IMR-90 (cell line): ENCODE results near the gene GPR158. TPM values are rescaled to one million over a fixed set of nuclear protein-coding genes. Genes with fewer than 3 reads are reported as not detected.

ENCODE experiments used
- ATAC-seq: fragments of 200-7000 bp; cut with Tn5 transposase; 2 replicates; pipeline ENCODE4 v1.9.1; 2020; ENCODE audit warnings: low read depth, mild to moderate bottlenecking, moderate library complexity
- BruUV-seq: library from RNA; stranded (reverse); fragments of 400-500 nt; replicated peaks from 2 replicates; lab custom pipeline; 2021; lab: Mats Ljungman, UMichigan
- CTCF ChIA-PET: fragments of 300-600 bp; formaldehyde crosslinking; extraction: SDS; loops from one replicate; lab custom pipeline; 2021; ENCODE audit warnings: antibody characterized with exemption; lab: Yijun Ruan, JAX
- POLR2A ChIA-PET: fragments of 300-600 bp; sonication (Branson Sonifier 250); formaldehyde crosslinking; loops from one replicate; lab custom pipeline; 2022; ENCODE audit warnings: antibody characterized with exemption; ENCODE audit not compliant: unreplicated experiment; lab: Charles Lee
- DNase-seq: peaks from one replicate; pipeline ENCODE4 v3.0.0; 2013
- H2AFZ ChIP-seq: replicated peaks from 2 replicates; pipeline ENCODE3; 2013; ENCODE audit warnings: low read length, mild to moderate bottlenecking; ENCODE audit not compliant: poor library complexity
- H2AK5ac ChIP-seq: 2 replicates; pipeline ENCODE4 v1.6.1; 2013; ENCODE audit warnings: low read depth, low read length, inconsistent platforms
- H2AK9ac ChIP-seq: replicated peaks from 2 replicates; pipeline ENCODE3; 2013; ENCODE audit warnings: mild to moderate bottlenecking, low read depth, low read length, moderate library complexity; ENCODE audit not compliant: poor library complexity
- H2BK120ac ChIP-seq: 2 replicates; pipeline ENCODE4 v1.6.1; 2013; ENCODE audit warnings: low read depth, low read length, inconsistent platforms
- H2BK15ac ChIP-seq: 3 replicates; pipeline ENCODE4 v1.6.1; 2013; ENCODE audit warnings: low read depth, low read length, inconsistent platforms
- H2BK20ac ChIP-seq: 2 replicates; pipeline ENCODE4 v1.6.1; 2013; ENCODE audit warnings: low read depth, mild to moderate bottlenecking, inconsistent platforms, low read length, moderate library complexity
- H2BK5ac ChIP-seq: 2 replicates; pipeline ENCODE4 v1.6.1; 2013; ENCODE audit warnings: mild to moderate bottlenecking, low read depth, low read length, inconsistent platforms; ENCODE audit not compliant: poor library complexity, severe bottlenecking
- H3K14ac ChIP-seq: replicated peaks from 2 replicates; pipeline ENCODE4 v1.6.1; 2013; ENCODE audit warnings: low read depth, low read length, inconsistent platforms
- H3K18ac ChIP-seq: 2 replicates; pipeline ENCODE4 v1.6.1; 2013; ENCODE audit warnings: low read depth, low read length, control low read depth
- H3K23ac ChIP-seq: 2 replicates; pipeline ENCODE4 v1.6.1; 2013; ENCODE audit warnings: low read depth, low read length, inconsistent platforms
- H3K27ac ChIP-seq: 2 replicates; pipeline ENCODE4 v1.5.1; 2013; ENCODE audit warnings: mild to moderate bottlenecking, control low read depth, low read length; ENCODE audit not compliant: insufficient read depth
- H3K27me3 ChIP-seq: 2 replicates; pipeline ENCODE4 v1.6.1; 2013; ENCODE audit warnings: low read length; ENCODE audit not compliant: control insufficient read depth, insufficient read depth
- H3K36me3 ChIP-seq: 2 replicates; pipeline ENCODE4 v1.6.1; 2013; ENCODE audit warnings: low read length, mixed read lengths; ENCODE audit not compliant: control insufficient read depth, insufficient read depth
- H3K4ac ChIP-seq: 2 replicates; pipeline ENCODE4 v1.6.1; 2013; ENCODE audit warnings: low read depth, low read length, inconsistent platforms
- H3K4me1 ChIP-seq: 2 replicates; pipeline ENCODE4 v1.6.1; 2013; ENCODE audit warnings: low read length, mixed read lengths; ENCODE audit not compliant: control insufficient read depth, insufficient read depth
- H3K4me2 ChIP-seq: 2 replicates; pipeline ENCODE4 v1.6.1; 2013; ENCODE audit warnings: low read depth, mild to moderate bottlenecking, control low read depth, low read length, moderate library complexity
- H3K4me3 ChIP-seq: 2 replicates; pipeline ENCODE4 v1.5.1; 2013; ENCODE audit warnings: low read depth, mild to moderate bottlenecking, control low read depth, low read length, moderate library complexity; ENCODE audit not compliant: insufficient read depth
- H3K56ac ChIP-seq: 2 replicates; pipeline ENCODE4 v1.6.1; 2013; ENCODE audit warnings: low read length, inconsistent platforms; ENCODE audit not compliant: insufficient read depth; ENCODE audit errors: extremely low read depth
- H3K79me1 ChIP-seq, 2 experiments: 2 replicates each; pipeline ENCODE4 v1.6.1; 2013; ENCODE audit warnings: low read length in 2 of 2, inconsistent platforms in 1 of 2, low read depth in 1 of 2
- H3K9ac ChIP-seq: 2 replicates; pipeline ENCODE4 v1.6.1; 2013; ENCODE audit warnings: low read depth, low read length, control low read depth
- H3K9me1 ChIP-seq: 2 replicates; pipeline ENCODE4 v1.6.1; 2013; ENCODE audit warnings: low read length, inconsistent platforms; ENCODE audit not compliant: insufficient read depth
- H3K9me3 ChIP-seq: 2 replicates; pipeline ENCODE4 v1.6.1; 2013; ENCODE audit warnings: low read length; ENCODE audit not compliant: control insufficient read depth, insufficient read depth
- H4K20me1 ChIP-seq: 2 replicates; pipeline ENCODE4 v1.6.1; 2013; ENCODE audit warnings: low read length, inconsistent platforms; ENCODE audit not compliant: insufficient read depth
- H4K5ac ChIP-seq: 2 replicates; pipeline ENCODE4 v1.6.1; 2013; ENCODE audit warnings: mild to moderate bottlenecking, low read depth, low read length, control low read depth
- H4K8ac ChIP-seq, 2 experiments: 2 replicates each; pipeline ENCODE4 v1.6.1; 2013; ENCODE audit warnings: low read depth in 2 of 2, low read length in 2 of 2, control low read depth in 1 of 2, inconsistent platforms in 1 of 2
- H4K91ac ChIP-seq: 2 replicates; pipeline ENCODE4 v1.6.1; 2013; ENCODE audit warnings: low read depth, low read length, inconsistent platforms; ENCODE audit not compliant: insufficient read depth
- BHLHE40 ChIP-seq: fragments of 150-350 bp; IDR thresholded peaks from 2 replicates; pipeline ENCODE4 v1.6.1; 2016; ENCODE audit warnings: mild to moderate bottlenecking, low read depth, low read length
- CEBPB ChIP-seq: IDR thresholded peaks from 2 replicates; pipeline ENCODE4 v1.6.1; 2012; ENCODE audit warnings: low read depth, low read length, improper control_type of control experiment
- CHD1 ChIP-seq: IDR thresholded peaks from 2 replicates; pipeline ENCODE4 v1.6.1; 2012; ENCODE audit warnings: low read depth, low read length, improper control_type of control experiment
- CTCF ChIP-seq: conservative IDR thresholded peaks from 2 replicates; pipeline ENCODE4 v1.5.1; 2012; ENCODE audit warnings: mild to moderate bottlenecking, low read depth, low read length, improper control_type of control experiment
- ELK1 ChIP-seq: fragments of 150-350 bp; IDR thresholded peaks from 2 replicates; pipeline ENCODE4 v1.6.1; 2016; ENCODE audit warnings: low read depth, mild to moderate bottlenecking, low read length, moderate library complexity, borderline replicate concordance
- FOS ChIP-seq: fragments of 150-350 bp; IDR thresholded peaks from 2 replicates; pipeline ENCODE4 v1.6.1; 2016; ENCODE audit warnings: low read depth, low read length
- MAFK ChIP-seq: IDR thresholded peaks from 2 replicates; pipeline ENCODE4 v1.6.1; 2012; ENCODE audit warnings: low read depth, low read length, improper control_type of control experiment
- MAZ ChIP-seq: IDR thresholded peaks from 2 replicates; pipeline ENCODE4 v1.6.1; 2012; ENCODE audit warnings: low read depth, mild to moderate bottlenecking, low read length, improper control_type of control experiment, moderate library complexity, borderline replicate concordance
- MXI1 ChIP-seq: IDR thresholded peaks from 2 replicates; pipeline ENCODE4 v1.6.1; 2012; ENCODE audit warnings: low read depth, mild to moderate bottlenecking, low read length, moderate library complexity, borderline replicate concordance
- NFE2L2 ChIP-seq: fragments of 150-350 bp; IDR thresholded peaks from 2 replicates; pipeline ENCODE4 v1.6.1; 2016; ENCODE audit warnings: low read depth, mild to moderate bottlenecking, low read length
- POLR2A ChIP-seq: IDR thresholded peaks from 2 replicates; pipeline ENCODE4 v1.6.1; 2012; ENCODE audit warnings: mild to moderate bottlenecking, low read depth, low read length
- RAD21 ChIP-seq: IDR thresholded peaks from 2 replicates; pipeline ENCODE4 v1.6.1; 2012; ENCODE audit warnings: low read length, improper control_type of control experiment
- RCOR1 ChIP-seq: IDR thresholded peaks from 2 replicates; pipeline ENCODE4 v1.6.1; 2012; ENCODE audit warnings: mild to moderate bottlenecking, low read length, improper control_type of control experiment; ENCODE audit not compliant: insufficient replicate concordance
- RFX5 ChIP-seq: IDR thresholded peaks from 2 replicates; pipeline ENCODE4 v1.8.0; 2012; ENCODE audit warnings: low read depth, mild to moderate bottlenecking, low read length, moderate library complexity
- SMC3 ChIP-seq: fragments of 150-350 bp; IDR thresholded peaks from 2 replicates; pipeline ENCODE4 v1.6.1; 2016; ENCODE audit warnings: low read depth, mild to moderate bottlenecking, antibody characterized with exemption, low read length, moderate library complexity
- USF2 ChIP-seq: fragments of 150-350 bp; IDR thresholded peaks from 2 replicates; pipeline ENCODE4 v1.6.1; 2017; ENCODE audit warnings: mild to moderate bottlenecking, antibody characterized with exemption, low read length, low read depth
- dilution Hi-C: fragments of 300-500 bp; cut with HindIII; formaldehyde crosslinking; loops from one replicate; pipeline ENCODE4 v1.14.3; 2018; ENCODE audit warnings: low sequenced_read_pairs; ENCODE audit not compliant: unreplicated experiment
- in situ Hi-C: fragments of 300-500 bp; cut with MboI; formaldehyde crosslinking; loops from 3 replicates; pipeline ENCODE4 v1.14.3; 2019; ENCODE audit warnings: low sequenced_read_pairs, inconsistent platforms, mixed read lengths
- intact Hi-C: fragments of 100-400 bp; cut with micrococcal nuclease; formaldehyde crosslinking; loops from 2 replicates; pipeline ENCODE4 v1.10.0; 2022
- polyA plus RNA-seq, 3 experiments: library from polyadenylated mRNA; depleted of rRNA; stranded (reverse); fragments of >200 nt; gene quantifications; 2 replicates each; pipeline ENCODE4 v1.2.3, GENCODE V29; 2012; ENCODE audit warnings: low replicate concordance in 1 of 3
- total RNA-seq: library from RNA; depleted of rRNA; stranded (reverse); fragments of >200 nt; gene quantifications from 2 replicates; pipeline ENCODE4 v1.2.3, GENCODE V29; 2012

Gene GPR158
- total and polyA plus RNA-seq, 2 of the 4 experiments (the other 2 are of a cell fraction) = not detected

- no peak overlapping the region for H4K8ac ChIP-seq
- no peak overlapping the region for H4K5ac ChIP-seq
- ChIA-PET POLR2A (no interaction called here), CTCF (no interaction called here)
- dilution Hi-C loops = no loop called here
- H3K4ac ChIP-seq = no peak overlapping the region
- no peak overlapping the region for H2BK15ac ChIP-seq
- H4K20me1 ChIP-seq = no peaks in the 10 kb centered on the region
- no peaks in the 10 kb centered on the region for H3K27me3 ChIP-seq
- H3K9me3 ChIP-seq = peaks cover 1% of the 10 kb centered on the region; the same call in 1 of the 2 replicates
- no peak overlapping the region for H3K4me3 ChIP-seq
- no peak for TF ChIP-seq POLR2A
- no peak for TF ChIP-seq BHLHE40
- no peak for TF ChIP-seq ELK1
- TF ChIP-seq FOS = no peak
- no peak for TF ChIP-seq RAD21
- no peak for TF ChIP-seq MAFK
- no peak for TF ChIP-seq RCOR1
- no peak for TF ChIP-seq RFX5
- TF ChIP-seq NFE2L2 = no peak
- no peak for TF ChIP-seq USF2
- TF ChIP-seq CHD1 = no peak
- no peak for TF ChIP-seq MXI1
- TF ChIP-seq MAZ = no peak
- no peak for TF ChIP-seq SMC3
- no peak for TF ChIP-seq CTCF
- TF ChIP-seq CEBPB = no peak
- H2BK20ac ChIP-seq = no peak overlapping the region
- intact Hi-C loops = no loop called here
- H3K14ac ChIP-seq = no peak overlapping the region
- H3K56ac ChIP-seq = no peak overlapping the region
- in situ Hi-C loops = no loop called here
- H3K23ac ChIP-seq = no peak overlapping the region
- no peaks in the 10 kb centered on the region for H3K36me3 ChIP-seq
- no peaks in the 10 kb centered on the region for H3K9me1 ChIP-seq
- H2BK120ac ChIP-seq = no peak overlapping the region
- no peaks in the 10 kb centered on the region for H3K79me1 ChIP-seq
- no peak for DNase-seq
- no peak overlapping the region for H4K91ac ChIP-seq
- H3K18ac ChIP-seq = no peak overlapping the region
- no peak overlapping the region for H2BK5ac ChIP-seq
- no peak overlapping the region for H3K4me2 ChIP-seq
- BruUV-seq = no TSS peak
- no peak overlapping the region for H2AK9ac ChIP-seq
- no peak overlapping the region for H3K27ac ChIP-seq
- no peak for ATAC-seq
- no peak overlapping the region for H2AFZ ChIP-seq
- H3K4me1 ChIP-seq = no peaks in the 10 kb centered on the region
- H3K9ac ChIP-seq = no peak overlapping the region
- no peak overlapping the region for H2AK5ac ChIP-seq
Observed at GRCh38 chr10:25336330-25336729, 161.5 kb downstream of the GPR158 start.
